Measurements from ENCODE around the gene AFF1.
A peak's percentile ranks its signal among the peaks of the same experiment; 100 is the strongest.

AFF1 gene

GRCh38 chr4:87134122-87134521 lies 199.3 kb downstream of the AFF1 start:
- TF ChIP-seq RAD21 (IDR thresholded peaks at IDR 0.05; ENCODE audit: low read depth) (no peak), NFIC (IDR thresholded peaks at IDR 0.05) (no peak), TEAD4 (IDR thresholded peaks at IDR 0.05) (no peak), FOXM1 (IDR thresholded peaks at IDR 0.05; ENCODE audit: borderline replicate concordance, low read depth) (no peak), CEBPB (IDR thresholded peaks at IDR 0.05) (no peak), REST (IDR thresholded peaks at IDR 0.05; ENCODE audit: low read depth) (no peak), USF1 (IDR thresholded peaks at IDR 0.05) (no peak), EGR1 (IDR thresholded peaks at IDR 0.05) (no peak), TCF12 (IDR thresholded peaks at IDR 0.05; ENCODE audit: low read depth) (no peak), EP300 (IDR thresholded peaks at IDR 0.05; ENCODE audit: borderline replicate concordance) (no peak), YY1 (IDR thresholded peaks at IDR 0.05; ENCODE audit: low read depth) (no peak), TAF1 (IDR thresholded peaks at IDR 0.05; ENCODE audit: low read depth) (no peak), CREB1 (IDR thresholded peaks at IDR 0.05; ENCODE audit: low read depth) (no peak), ZBTB7A (IDR thresholded peaks at IDR 0.05; ENCODE audit: low read depth) (no peak), MAX (IDR thresholded peaks at IDR 0.05) (no peak)

GRCh38 chr4:87141428-87141827 lies 206.6 kb downstream of the AFF1 start:
- TF ChIP-seq EGR1 (IDR thresholded peaks at IDR 0.05) = no peak
- no peak for TF ChIP-seq CEBPB (IDR thresholded peaks at IDR 0.05)
- TF ChIP-seq TEAD4 (IDR thresholded peaks at IDR 0.05) = no peak
- no peak for TF ChIP-seq NFIC (IDR thresholded peaks at IDR 0.05)
- no peak for TF ChIP-seq TCF12 (IDR thresholded peaks at IDR 0.05; ENCODE audit: low read depth)
- TF ChIP-seq MAX (IDR thresholded peaks at IDR 0.05) = no peak

- no peak for TF ChIP-seq TCF12 (IDR thresholded peaks at IDR 0.05; ENCODE audit: low read depth)
Measured at GRCh38 chr4:87144356-87144755, 209.5 kb downstream of the AFF1 start.

- 0 out of 2 replicates have a peak, but pooled peaks have one; percentile 29 for TF ChIP-seq CEBPB (IDR thresholded peaks at IDR 0.05)
Measured at GRCh38 chr4:87145934-87146333, 211.1 kb downstream of the AFF1 start.

- no peak for TF ChIP-seq EGR1 (IDR thresholded peaks at IDR 0.05)
- no peak for TF ChIP-seq CEBPB (IDR thresholded peaks at IDR 0.05)
- TF ChIP-seq CREB1 (IDR thresholded peaks at IDR 0.05; ENCODE audit: low read depth) = no peak
- TF ChIP-seq REST (IDR thresholded peaks at IDR 0.05; ENCODE audit: low read depth) = no peak
- TF ChIP-seq EP300 (IDR thresholded peaks at IDR 0.05; ENCODE audit: borderline replicate concordance) = no peak
- TF ChIP-seq YY1 (IDR thresholded peaks at IDR 0.05; ENCODE audit: low read depth) = no peak
- TF ChIP-seq FOXM1 (IDR thresholded peaks at IDR 0.05; ENCODE audit: borderline replicate concordance, low read depth) = no peak
- TF ChIP-seq NFIC (IDR thresholded peaks at IDR 0.05) = no peak
- TF ChIP-seq TEAD4 (IDR thresholded peaks at IDR 0.05) = no peak
- no peak for TF ChIP-seq ZBTB7A (IDR thresholded peaks at IDR 0.05; ENCODE audit: low read depth)
- no peak for TF ChIP-seq TAF1 (IDR thresholded peaks at IDR 0.05; ENCODE audit: low read depth)
- TF ChIP-seq USF1 (IDR thresholded peaks at IDR 0.05) = no peak
Measured at GRCh38 chr4:87147116-87147515, 212.3 kb downstream of the AFF1 start.

GRCh38 chr4:87150498-87151261 lies 215.9 kb downstream of the AFF1 start:
- TF ChIP-seq RAD21 (IDR thresholded peaks at IDR 0.05; ENCODE audit: low read depth) (peak; percentile 79), TAF1 (IDR thresholded peaks at IDR 0.05; ENCODE audit: low read depth) (no peak), TCF12 (IDR thresholded peaks at IDR 0.05; ENCODE audit: low read depth) (no peak), CREB1 (IDR thresholded peaks at IDR 0.05; ENCODE audit: low read depth) (no peak), EP300 (IDR thresholded peaks at IDR 0.05; ENCODE audit: borderline replicate concordance) (no peak)

- TF ChIP-seq TCF12 (IDR thresholded peaks at IDR 0.05; ENCODE audit: low read depth) = no peak
- no peak for TF ChIP-seq RAD21 (IDR thresholded peaks at IDR 0.05; ENCODE audit: low read depth)
- TF ChIP-seq NFIC (IDR thresholded peaks at IDR 0.05) = no peak
- no peak for TF ChIP-seq EGR1 (IDR thresholded peaks at IDR 0.05)
- no peak for TF ChIP-seq MAX (IDR thresholded peaks at IDR 0.05)
- TF ChIP-seq USF1 (IDR thresholded peaks at IDR 0.05) = no peak
- TF ChIP-seq ZBTB7A (IDR thresholded peaks at IDR 0.05; ENCODE audit: low read depth) = no peak
- no peak for TF ChIP-seq CREB1 (IDR thresholded peaks at IDR 0.05; ENCODE audit: low read depth)
- no peak for TF ChIP-seq FOXM1 (IDR thresholded peaks at IDR 0.05; ENCODE audit: borderline replicate concordance, low read depth)
- no peak for TF ChIP-seq EP300 (IDR thresholded peaks at IDR 0.05; ENCODE audit: borderline replicate concordance)
- TF ChIP-seq REST (IDR thresholded peaks at IDR 0.05; ENCODE audit: low read depth) = no peak
- no peak for TF ChIP-seq YY1 (IDR thresholded peaks at IDR 0.05; ENCODE audit: low read depth)
- TF ChIP-seq TAF1 (IDR thresholded peaks at IDR 0.05; ENCODE audit: low read depth) = no peak
- TF ChIP-seq CEBPB (IDR thresholded peaks at IDR 0.05) = no peak
- TF ChIP-seq TEAD4 (IDR thresholded peaks at IDR 0.05) = no peak
Measured at GRCh38 chr4:87151730-87152129, 216.9 kb downstream of the AFF1 start.
